Umbilical cord (tissue), 2 donors: ENCODE results near the gene HLA-DQB1. TPM values are rescaled to one million over a fixed set of nuclear protein-coding genes. Genes with fewer than 3 reads are reported as not detected.
"Not testable (repeated sequence)": the region's sequence is repeated elsewhere in the genome, so short reads cannot be mapped to it uniquely, and the experiment has no call there.

Experiments
- DNase-seq: peaks from one replicate; pipeline ENCODE4 v3.0.0-alpha.2; 2015; ENCODE audit warnings: low spot score
- total RNA-seq: library from RNA; depleted of rRNA; stranded (reverse); fragments of >200 nt; gene quantifications from one replicate; pipeline ENCODE4 v1.2.3, GENCODE V29; 2014; ENCODE audit warnings: low replicate concordance; ENCODE audit not compliant: insufficient read depth

Gene HLA-DQB1
- total RNA-seq, result 0.24 TPM

DNA sequence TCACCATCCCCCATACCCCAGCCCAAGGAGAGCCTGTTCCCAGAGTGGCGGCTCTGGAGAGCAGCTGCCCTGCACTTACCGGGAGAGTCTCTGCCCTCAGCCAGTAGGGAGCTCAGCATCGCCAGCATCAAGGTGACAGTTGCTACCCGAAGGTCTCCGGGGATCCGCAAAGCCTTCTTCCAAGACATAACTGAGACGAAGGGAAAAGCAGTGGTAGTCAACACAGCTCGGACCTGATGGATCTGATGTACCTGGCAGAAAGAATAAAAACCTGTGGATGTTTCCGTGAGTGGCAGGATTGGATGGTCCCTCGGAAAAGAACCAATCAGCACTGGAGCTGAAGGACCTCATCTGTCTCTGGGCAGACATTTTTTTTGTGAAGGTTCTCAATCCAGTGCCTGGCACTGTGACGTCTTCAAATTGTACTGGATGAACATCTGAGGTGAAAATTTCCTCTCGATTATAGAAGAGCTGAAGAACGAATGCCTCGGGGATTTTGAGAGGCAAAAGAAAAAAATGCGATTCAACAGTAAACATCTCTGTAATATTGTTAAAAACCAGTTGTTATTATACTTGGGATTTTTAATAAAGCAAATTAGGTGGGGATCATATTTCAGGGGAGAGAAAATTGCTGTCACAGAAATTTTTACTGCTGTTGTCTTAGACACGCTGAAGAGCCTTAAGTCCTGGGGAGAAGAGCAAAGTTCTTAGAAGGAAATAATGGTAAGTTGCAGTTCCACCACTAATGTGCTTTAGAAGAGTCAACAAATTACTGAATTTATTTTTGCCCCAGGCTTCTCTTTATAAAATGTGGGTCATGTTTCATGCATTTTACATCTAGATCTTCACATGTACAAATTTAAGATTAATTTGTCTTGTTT, at the start of gene HLA-DQB1:
Gene HLA-DQB1, minus strand, starts transcription at position 238 of the 881 bp plus-strand sequence. Its CDS starts 50 bp downstream, at position 188.
- DNase-seq, result peak; percentile 62

DNA sequence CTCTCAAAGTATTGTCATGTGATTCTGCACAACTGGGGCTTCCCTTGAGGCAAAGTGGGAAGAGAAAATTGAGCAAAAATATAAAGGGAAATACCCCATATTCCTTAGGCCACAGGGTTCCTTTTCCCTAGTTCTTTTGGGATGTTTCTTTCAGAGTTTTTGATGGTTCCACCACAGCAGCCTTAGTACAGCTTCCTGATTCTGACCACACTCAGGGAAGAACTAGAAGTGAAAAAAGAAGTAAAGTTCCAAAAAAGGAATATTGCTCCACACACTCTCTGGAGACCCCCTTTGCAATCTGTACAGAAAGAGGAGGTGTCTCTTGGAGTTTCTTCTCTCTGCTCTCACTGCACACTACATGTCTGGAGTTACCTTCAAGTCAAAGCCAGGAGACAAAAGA, 46.8 kb upstream of the HLA-DQB1 start:
- DNase-seq, result no peak

DNA sequence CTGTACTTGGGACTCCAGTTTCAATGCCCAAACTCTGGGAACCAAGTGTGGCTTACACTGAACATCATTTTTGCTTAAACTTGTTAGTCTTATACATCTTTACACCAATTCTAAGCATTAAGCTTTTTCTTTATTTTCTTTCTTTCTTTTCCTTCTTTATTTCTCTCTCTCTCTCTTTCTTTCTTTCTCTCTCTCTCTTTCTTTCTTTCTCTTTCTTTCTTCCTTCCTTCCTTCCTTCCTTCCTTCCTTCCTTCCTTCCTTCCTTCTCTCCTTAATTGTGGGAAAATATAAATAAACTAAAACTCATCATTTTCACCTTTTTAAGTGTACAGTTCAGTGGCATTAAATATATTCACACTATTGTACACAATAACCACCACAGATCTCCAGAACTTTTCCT, 43.2 kb upstream of the HLA-DQB1 start:
- DNase-seq, result no peak

DNA sequence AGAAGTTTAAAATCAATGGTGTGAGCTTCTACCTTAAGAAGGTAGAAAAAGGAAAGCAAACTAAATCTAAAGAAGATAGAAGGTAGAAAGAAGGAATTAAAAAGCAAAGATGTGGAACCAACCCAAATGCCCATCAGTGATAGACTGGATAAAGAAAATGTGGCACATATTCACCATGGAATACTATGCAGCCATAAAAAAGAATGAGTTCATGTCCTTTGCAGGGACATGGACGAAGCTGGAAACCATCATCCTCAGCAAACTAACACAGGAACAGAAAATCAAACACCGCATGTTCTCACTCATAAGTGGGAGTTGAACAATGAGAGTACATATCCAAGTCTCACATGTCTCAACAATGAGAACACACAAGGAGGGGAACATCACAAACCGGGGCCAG, 38.7 kb upstream of the HLA-DQB1 start:
- not testable (repeated sequence) for DNase-seq

- no peak for DNase-seq
These were observed 36.9 kb upstream of the HLA-DQB1 start for GRCh38 chr6:32703347-32703746.

DNA sequence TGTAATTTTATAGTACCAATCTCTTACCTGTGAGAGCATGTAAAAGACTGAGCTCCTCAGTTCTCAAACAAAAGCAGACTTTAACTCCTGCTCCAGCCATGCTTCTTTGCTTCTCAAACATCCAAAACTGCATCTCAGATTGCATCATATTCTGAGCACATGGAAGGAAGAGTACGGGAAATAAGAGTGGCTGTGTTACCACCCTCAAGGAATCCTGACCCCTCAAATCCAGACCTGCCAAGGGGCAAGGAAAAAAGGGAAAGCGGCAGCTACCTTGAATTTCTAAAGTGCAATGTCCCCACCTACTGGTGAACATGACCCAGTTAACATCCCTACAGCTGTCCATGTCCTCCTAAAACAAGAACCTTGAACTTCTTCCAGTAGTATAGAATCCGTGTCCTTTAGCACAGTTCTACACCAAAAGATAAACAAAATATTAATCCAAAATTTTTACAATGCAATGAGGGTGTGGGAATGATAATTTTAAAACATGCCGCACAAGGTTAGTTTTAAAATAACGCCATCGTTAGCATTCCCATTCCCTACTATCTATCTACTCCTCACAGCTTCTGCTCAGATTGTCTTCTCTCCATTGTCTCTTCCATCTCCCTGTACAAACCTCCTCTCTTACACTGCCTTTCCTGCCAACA, 34.1 kb upstream of the HLA-DQB1 start:
- peak; percentile 58 for DNase-seq

DNA sequence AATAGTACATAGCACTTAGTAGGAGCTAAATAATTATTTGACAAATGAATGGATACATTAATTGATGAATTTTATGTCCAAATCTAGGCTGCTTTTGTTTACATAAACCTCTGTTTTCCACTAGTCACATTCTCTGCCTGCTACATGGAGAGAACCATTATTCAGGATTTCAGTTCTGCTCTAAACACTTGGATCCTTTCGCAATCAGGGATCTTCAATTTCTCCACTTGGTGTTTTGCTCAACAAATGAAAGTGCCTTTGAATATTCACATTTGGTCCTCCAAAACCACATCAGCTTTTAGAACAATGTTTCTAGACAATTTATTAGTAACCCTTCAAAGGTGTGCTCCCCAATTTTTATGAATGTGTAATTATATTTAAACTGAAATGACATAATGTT, 30.6 kb upstream of the HLA-DQB1 start:
- no peak for DNase-seq

GRCh38 chr6:32692019-32692418, 25.6 kb upstream of the HLA-DQB1 start:
- DNase-seq, result no peak

DNA sequence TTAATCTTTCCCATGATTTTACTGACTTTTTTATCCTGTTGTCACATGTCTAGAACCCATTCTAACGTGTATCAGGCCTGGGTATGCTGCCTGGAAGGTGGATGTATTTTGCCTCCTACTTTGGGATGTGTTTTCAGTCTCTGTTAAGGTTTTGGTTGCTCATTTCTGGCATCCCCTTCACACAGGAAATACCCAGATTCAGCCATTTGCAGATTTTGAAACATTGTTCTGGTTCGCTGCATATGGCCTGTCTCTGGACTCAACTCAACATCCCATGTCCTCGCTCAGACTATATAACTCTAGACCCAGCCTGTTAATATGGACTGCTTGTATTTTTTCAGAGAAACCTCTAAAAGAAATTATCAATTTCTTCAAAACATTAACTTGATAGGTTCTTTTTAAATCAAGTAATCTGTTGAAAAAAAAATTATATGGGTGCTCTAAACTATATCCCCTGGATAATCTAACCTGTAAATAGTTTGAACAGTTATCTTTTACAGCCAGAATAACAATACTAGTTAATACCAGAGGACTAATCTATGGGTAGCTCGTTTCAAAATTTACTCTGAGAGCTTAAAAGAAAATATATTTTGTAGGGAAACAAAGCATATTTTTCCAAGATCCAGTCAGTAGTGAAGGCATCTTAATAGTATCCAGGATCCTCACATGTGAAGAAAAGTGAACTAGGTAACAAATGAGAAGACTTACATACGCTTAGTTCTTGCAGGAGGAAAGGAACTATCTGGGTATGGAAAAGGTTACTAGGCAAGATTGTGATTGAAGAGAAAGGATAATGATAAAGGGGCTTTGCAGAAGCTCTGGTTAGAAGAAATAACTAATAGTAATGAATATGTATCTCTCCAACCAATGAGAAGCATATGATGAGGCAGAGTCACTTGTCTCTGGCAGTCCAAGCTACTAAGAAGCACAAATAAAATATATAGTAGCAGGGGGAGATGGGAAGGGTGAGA, 23.4 kb upstream of the HLA-DQB1 start:
- no peak for DNase-seq

GRCh38 chr6:32685603-32686002, 19.1 kb upstream of the HLA-DQB1 start:
- DNase-seq, result no peak

GRCh38 chr6:32684246-32684645, 17.8 kb upstream of the HLA-DQB1 start:
- DNase-seq, result no peak

DNA sequence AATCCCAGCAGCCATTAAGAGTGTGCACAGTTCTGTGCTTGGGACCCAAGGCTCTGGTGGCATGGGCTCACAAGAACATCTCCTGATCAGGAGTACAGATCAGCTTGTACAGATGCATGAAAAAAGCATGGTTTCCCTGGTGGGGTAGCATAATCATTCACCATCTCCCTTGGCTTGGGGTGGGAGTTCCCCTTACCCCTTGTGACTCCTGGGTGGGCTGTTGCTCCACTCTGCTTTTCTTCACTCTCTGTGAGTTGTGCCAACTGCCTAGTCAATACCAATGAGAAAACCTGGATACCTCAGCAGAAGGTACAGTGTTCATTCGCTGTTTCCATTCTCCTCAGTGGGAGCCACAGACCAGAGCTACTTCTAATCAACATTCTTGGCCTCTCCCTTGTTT, 13.6 kb upstream of the HLA-DQB1 start:
- DNase-seq, result no peak

- no peak for DNase-seq
These were observed 13.0 kb upstream of the HLA-DQB1 start for GRCh38 chr6:32679492-32679891.

DNA sequence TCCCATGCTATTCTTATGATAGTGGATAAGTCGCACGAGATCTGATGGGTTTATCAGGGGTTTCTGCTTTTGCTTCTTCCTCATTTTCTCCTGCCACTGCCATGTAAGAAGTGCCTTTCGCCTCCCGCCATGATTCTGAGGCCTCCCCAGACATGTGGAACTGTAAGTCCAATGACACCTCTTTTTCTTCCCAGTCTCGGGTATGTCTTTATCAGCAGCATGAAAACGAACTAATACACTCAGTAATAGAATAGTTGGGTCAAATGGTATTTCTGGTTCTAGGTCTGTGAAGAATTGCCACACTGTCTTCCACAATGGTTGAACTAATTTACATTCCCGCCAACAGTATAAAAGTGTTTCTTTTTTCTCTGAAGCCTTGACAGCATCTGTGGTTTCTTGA, 7.7 kb upstream of the HLA-DQB1 start:
- not testable (repeated sequence) for DNase-seq

DNA sequence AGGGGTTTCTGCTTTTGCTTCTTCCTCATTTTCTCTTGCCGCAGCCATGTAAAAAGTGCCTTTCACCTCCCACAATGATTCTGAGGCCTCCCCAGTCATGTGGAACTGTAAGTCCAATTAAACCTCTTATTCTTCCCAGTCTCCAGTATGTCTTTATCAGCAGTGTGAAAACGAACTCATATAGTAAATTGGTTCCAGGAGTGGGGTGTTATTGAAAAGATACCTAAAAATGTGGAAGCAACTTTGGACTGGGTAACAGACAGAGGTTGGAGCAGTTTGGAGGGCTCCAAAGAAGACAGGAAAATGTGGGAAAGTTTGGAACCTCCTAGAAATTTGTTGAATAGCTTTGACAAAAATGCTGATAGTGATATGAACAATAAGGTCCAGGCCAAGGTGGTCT, 5.5 kb upstream of the HLA-DQB1 start:
- not testable (repeated sequence) for DNase-seq

- DNase-seq, result no peak
These were observed 3.4 kb upstream of the HLA-DQB1 start for GRCh38 chr6:32669893-32670292.

DNA sequence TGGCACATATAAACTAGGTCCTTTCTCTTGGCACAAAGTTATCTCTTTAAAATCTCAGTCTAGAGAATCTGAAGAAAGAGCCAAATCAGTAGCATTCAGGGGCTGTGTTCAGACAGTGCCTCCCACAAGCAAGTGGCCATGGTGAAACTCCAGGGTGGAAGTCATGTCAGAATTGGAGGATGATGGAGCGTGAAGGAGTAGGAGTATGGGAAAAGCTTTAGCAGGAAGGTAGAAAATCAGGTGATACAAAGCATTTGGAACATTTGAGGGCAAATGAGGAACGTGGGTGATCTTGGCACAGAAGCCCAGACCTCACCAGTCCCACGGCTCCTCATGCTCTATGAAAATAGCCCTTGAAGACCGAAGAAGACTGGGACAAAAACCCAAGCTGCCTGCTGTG, 2.8 kb upstream of the HLA-DQB1 start:
- DNase-seq, result no peak

GRCh38 chr6:32668226-32668747, 1.8 kb upstream of the HLA-DQB1 start:
- peak; percentile 34 for DNase-seq

DNA sequence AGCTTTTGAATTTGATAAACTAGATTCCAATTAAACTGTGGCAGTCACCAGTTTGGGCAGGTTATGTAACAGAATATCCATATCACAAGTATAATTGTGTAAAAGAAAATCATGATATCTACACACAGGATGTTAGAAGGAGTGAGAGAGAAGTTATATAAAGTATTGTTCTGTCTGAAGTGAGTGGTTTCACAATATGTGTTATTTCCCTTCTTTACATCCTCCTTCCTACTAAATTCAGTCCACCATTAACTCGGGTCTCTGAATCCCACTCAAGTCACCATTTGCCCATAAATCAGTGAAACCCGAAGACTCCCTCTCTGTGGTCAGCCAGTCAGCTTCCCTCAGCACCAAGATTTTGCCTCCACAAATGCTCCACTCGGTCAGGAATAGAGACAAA, 796 bp downstream of the HLA-DQB1 start:
- no peak for DNase-seq

GRCh38 chr6:32664827-32665362, 1.6 kb downstream of the HLA-DQB1 start:
- peak; percentile 8 for DNase-seq

DNA sequence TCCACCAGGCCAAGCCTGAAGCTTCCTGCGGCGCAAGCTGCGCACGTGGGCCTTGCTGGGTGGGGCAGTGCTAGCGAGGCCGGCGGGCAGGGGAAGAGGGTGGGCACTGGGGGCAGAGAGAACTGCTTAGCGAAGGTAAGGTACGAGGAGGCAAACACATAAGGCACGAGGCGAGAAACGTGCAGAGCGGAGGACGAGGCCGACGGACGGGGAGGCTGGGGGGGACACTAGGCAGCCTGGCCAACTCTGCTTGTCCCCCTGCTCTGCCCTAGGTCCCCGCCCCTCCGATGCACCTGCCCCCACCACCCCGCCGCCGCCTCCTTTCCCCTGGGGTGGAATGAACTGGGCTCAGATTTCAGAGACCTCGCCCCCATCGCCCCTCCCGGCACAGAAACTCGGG, 2.1 kb downstream of the HLA-DQB1 start:
- no peak for DNase-seq
